Neuronal stem cell (in vitro differentiated cells): ENCODE measurements around the gene CCDC93.

Experiments used
- DNase-seq: peaks from one replicate; pipeline ENCODE4 v3.0.0-alpha.2; 2013; ENCODE audit warnings: low spot score
- H2AFZ ChIP-seq: one replicate; pipeline ENCODE4 v1.6.1; 2013; ENCODE audit warnings: mild to moderate bottlenecking, low read length, inconsistent platforms
- H2AK5ac ChIP-seq: 2 replicates; pipeline ENCODE4 v1.6.1; 2013; ENCODE audit warnings: low read depth, mild to moderate bottlenecking, inconsistent platforms, low read length, moderate library complexity, mixed read lengths
- H2BK120ac ChIP-seq: 2 replicates; pipeline ENCODE4 v1.6.1; 2013; ENCODE audit warnings: low read depth, mild to moderate bottlenecking, inconsistent platforms, low read length, moderate library complexity, mixed read lengths
- H2BK12ac ChIP-seq: one replicate; pipeline ENCODE4 v1.6.1; 2013; ENCODE audit warnings: low read length, inconsistent platforms
- H2BK15ac ChIP-seq: 2 replicates; pipeline ENCODE4 v1.6.1; 2013; ENCODE audit warnings: mild to moderate bottlenecking, low read length, inconsistent platforms, mixed read lengths
- H2BK5ac ChIP-seq: one replicate; pipeline ENCODE4 v1.6.1; 2013; ENCODE audit warnings: inconsistent platforms, mild to moderate bottlenecking, low read length, moderate library complexity
- H3K14ac ChIP-seq: one replicate; pipeline ENCODE4 v1.6.1; 2013; ENCODE audit warnings: low read length, inconsistent platforms
- H3K18ac ChIP-seq: 2 replicates; pipeline ENCODE4 v1.6.1; 2013; ENCODE audit warnings: low read length, inconsistent platforms
- H3K23ac ChIP-seq: 2 replicates; pipeline ENCODE4 v1.6.1; 2013; ENCODE audit warnings: low read depth, mild to moderate bottlenecking, mixed read lengths, low read length, inconsistent platforms; ENCODE audit not compliant: poor library complexity
- H3K27ac ChIP-seq: replicated peaks from 3 replicates; pipeline ENCODE4 v1.5.1; 2013; ENCODE audit warnings: low read length, inconsistent platforms
- H3K27me3 ChIP-seq, 3 experiments: 2 replicates each; pipeline ENCODE4 v1.6.1; 2013; ENCODE audit warnings: low read length in 3 of 3, mild to moderate bottlenecking in 2 of 3, inconsistent platforms in 1 of 3, low read depth in 1 of 3, mixed read lengths in 1 of 3, moderate library complexity in 1 of 3; ENCODE audit not compliant: control insufficient read depth in 3 of 3, insufficient read depth in 3 of 3
- H3K36me3 ChIP-seq, 2 donors: replicated peaks in 1 of 2; 2 replicates each; pipeline ENCODE4 v1.6.1; 2013; ENCODE audit warnings: low read length in 2 of 2; ENCODE audit not compliant: control insufficient read depth in 2 of 2, insufficient read depth in 2 of 2
- H3K4ac ChIP-seq: 2 replicates; pipeline ENCODE4 v1.6.1; 2013; ENCODE audit warnings: inconsistent platforms, mild to moderate bottlenecking, low read length, moderate library complexity
- H3K4me1 ChIP-seq, 2 donors: 1 replicate in 1 of 2; 2 replicates in 1 of 2; pipeline ENCODE4 v1.6.1; 2013; ENCODE audit warnings: low read length in 2 of 2, low read depth in 1 of 2; ENCODE audit not compliant: control insufficient read depth in 2 of 2, insufficient read depth in 1 of 2
- H3K4me2 ChIP-seq: one replicate; pipeline ENCODE4 v1.6.1; 2013; ENCODE audit warnings: mild to moderate bottlenecking, low read length, inconsistent platforms; ENCODE audit not compliant: insufficient read depth, poor library complexity, severe bottlenecking
- H3K4me3 ChIP-seq, 2 donors: 2 replicates each; pipeline ENCODE4 v1.5.1; 2013; ENCODE audit warnings: low read length in 2 of 2, mild to moderate bottlenecking in 2 of 2, inconsistent platforms in 1 of 2, moderate library complexity in 1 of 2
- H3K79me1 ChIP-seq: one replicate; pipeline ENCODE4 v1.6.1; 2013; ENCODE audit warnings: low read depth, mild to moderate bottlenecking, inconsistent platforms, low read length, moderate library complexity
- H3K9ac ChIP-seq: one replicate; pipeline ENCODE4 v1.6.1; 2013; ENCODE audit warnings: mild to moderate bottlenecking, low read depth, low read length, inconsistent platforms; ENCODE audit not compliant: poor library complexity
- H3K9me3 ChIP-seq, 2 donors: replicated peaks in 1 of 2; 2 replicates each; pipeline versions ENCODE3 to v1.6.1; 2013; ENCODE audit warnings: low read length in 2 of 2, mild to moderate bottlenecking in 2 of 2, inconsistent platforms in 1 of 2, low read depth in 1 of 2, mixed read lengths in 1 of 2, moderate library complexity in 1 of 2; ENCODE audit not compliant: control insufficient read depth in 2 of 2, insufficient read depth in 1 of 2
- H4K8ac ChIP-seq: one replicate; pipeline ENCODE4 v1.6.1; 2013; ENCODE audit warnings: low read depth, mild to moderate bottlenecking, inconsistent platforms, low read length, moderate library complexity
- H4K91ac ChIP-seq: one replicate; pipeline ENCODE4 v1.6.1; 2013; ENCODE audit warnings: low read length, low read depth, mild to moderate bottlenecking, inconsistent platforms; ENCODE audit not compliant: poor library complexity
- WGBS, 2 donors: extraction: QIAGEN DNeasy Blood & Tissue Kit; methylation state at CpG; one replicate each; pipeline ENCODE4 v1.1.7; 2013; ENCODE audit warnings: missing lambda C conversion rate in 2 of 2, mixed read lengths in 1 of 2; ENCODE audit not compliant: insufficient read length in 2 of 2, insufficient replicate concordance in 1 of 2; ENCODE audit errors: extremely low coverage in 2 of 2; 5-methylcytosine and 5-hydroxymethylcytosine counted together

CCDC93 gene

GRCh38 chr2:118032169-118033013, 18.5 kb upstream of the CCDC93 start:
- no peak overlapping the region for H2AK5ac ChIP-seq
- H3K4ac ChIP-seq: no peak overlapping the region
- no peak overlapping the region for H2BK5ac ChIP-seq
- H2BK15ac ChIP-seq: no peak overlapping the region
- H3K36me3 ChIP-seq: no peaks in the 10 kb centered on the region
- no peak overlapping the region for H3K23ac ChIP-seq
- H2BK12ac ChIP-seq: no peak overlapping the region
- no peaks in the 10 kb centered on the region for H3K9me3 ChIP-seq
- H3K4me2 ChIP-seq: no peak overlapping the region
- peaks cover 0 to 19% (median 0%) of the 10 kb centered on the region in 3 experiments for H3K27me3 ChIP-seq
- H3K4me1 ChIP-seq: no peaks in the 10 kb centered on the region
- DNase-seq: peak; percentile 23
- H3K18ac ChIP-seq: no peak overlapping the region
- no peak overlapping the region for H3K14ac ChIP-seq
- H2BK120ac ChIP-seq: no peak overlapping the region
- no peak overlapping the region for H3K4me3 ChIP-seq
- H3K79me1 ChIP-seq: no peaks in the 10 kb centered on the region
- H2AFZ ChIP-seq: no peak overlapping the region
- no peak overlapping the region for H3K27ac ChIP-seq
- WGBS, 2 donors: 83% methylated on average over 1 of the region's 4 CpGs; no CpG with 5 or more reads in 1 of the 2 donors
- no peak overlapping the region for H4K91ac ChIP-seq
- H4K8ac ChIP-seq: no peak overlapping the region
- no peak overlapping the region for H3K9ac ChIP-seq

GRCh38 chr2:118031566-118031965, 17.7 kb upstream of the CCDC93 start:
- no peak overlapping the region for H2BK120ac ChIP-seq
- no peak overlapping the region for H2BK5ac ChIP-seq
- H3K4me3 ChIP-seq: no peak overlapping the region
- no peaks in the 10 kb centered on the region for H3K79me1 ChIP-seq
- no peak overlapping the region for H4K8ac ChIP-seq
- H3K27me3 ChIP-seq: peaks cover 0 to 19% (median 0%) of the 10 kb centered on the region in 3 experiments
- H3K36me3 ChIP-seq: no peaks in the 10 kb centered on the region
- DNase-seq: no peak
- H3K4me1 ChIP-seq: no peaks in the 10 kb centered on the region
- no peak overlapping the region for H3K4me2 ChIP-seq
- H3K27ac ChIP-seq: no peak overlapping the region
- H2AK5ac ChIP-seq: no peak overlapping the region
- H2BK12ac ChIP-seq: no peak overlapping the region
- H3K9ac ChIP-seq: no peak overlapping the region
- H3K14ac ChIP-seq: no peak overlapping the region
- H3K4ac ChIP-seq: no peak overlapping the region
- H3K9me3 ChIP-seq: no peaks in the 10 kb centered on the region
- no peak overlapping the region for H2AFZ ChIP-seq
- no peak overlapping the region for H3K18ac ChIP-seq
- H3K23ac ChIP-seq: no peak overlapping the region
- H2BK15ac ChIP-seq: no peak overlapping the region
- H4K91ac ChIP-seq: no peak overlapping the region

GRCh38 chr2:118029025-118029424, 15.2 kb upstream of the CCDC93 start:
- Histone ChIP-seq H3K14ac (no peak overlapping the region), H3K27me3 (peaks cover 0 to 27% (median 0%) of the 10 kb centered on the region in 3 experiments), H3K4me1 (no peaks in the 10 kb centered on the region), H4K8ac (no peak overlapping the region), H3K27ac (no peak overlapping the region), H3K23ac (no peak overlapping the region), H3K36me3 (no peaks in the 10 kb centered on the region), H2AK5ac (no peak overlapping the region), H3K9me3 (no peaks in the 10 kb centered on the region), H3K4me3 (no peak overlapping the region), H3K79me1 (no peaks in the 10 kb centered on the region), H2AFZ (no peak overlapping the region), H2BK120ac (no peak overlapping the region), H3K4ac (no peak overlapping the region), H2BK5ac (no peak overlapping the region), H3K4me2 (no peak overlapping the region), H3K9ac (no peak overlapping the region), H2BK15ac (no peak overlapping the region), H2BK12ac (no peak overlapping the region), H4K91ac (no peak overlapping the region), H3K18ac (no peak overlapping the region)
- WGBS, 2 donors: no CpG with 5 or more reads among the region's 6 CpGs
- no peak for DNase-seq

- H3K9me3 ChIP-seq: no peaks in the 10 kb centered on the region
Measured at GRCh38 chr2:118021356-118021755, 7.5 kb upstream of the CCDC93 start.

More at GRCh38 chr2:118021356-118021755, 7.5 kb upstream of the CCDC93 start:
- Histone ChIP-seq H4K91ac (no peak overlapping the region), H3K79me1 (no peaks in the 10 kb centered on the region), H4K8ac (no peak overlapping the region), H3K27ac (no peak overlapping the region), H3K4ac (no peak overlapping the region), H3K14ac (no peak overlapping the region), H3K4me3 (no peak overlapping the region), H3K18ac (no peak overlapping the region), H3K23ac (no peak overlapping the region), H3K4me1 (no peaks in the 10 kb centered on the region), H2BK5ac (no peak overlapping the region), H2BK120ac (no peak overlapping the region), H2AK5ac (no peak overlapping the region), H3K36me3 (no peaks in the 10 kb centered on the region), H2BK12ac (no peak overlapping the region), H3K27me3 (peaks cover 0 to 17% (median 0%) of the 10 kb centered on the region in 3 experiments), H3K4me2 (no peak overlapping the region), H2BK15ac (no peak overlapping the region), H3K9ac (no peak overlapping the region), H2AFZ (no peak overlapping the region)
- no peak for DNase-seq
